ENCODE data around the gene WRNIP1.

WRNIP1 gene

DNA sequence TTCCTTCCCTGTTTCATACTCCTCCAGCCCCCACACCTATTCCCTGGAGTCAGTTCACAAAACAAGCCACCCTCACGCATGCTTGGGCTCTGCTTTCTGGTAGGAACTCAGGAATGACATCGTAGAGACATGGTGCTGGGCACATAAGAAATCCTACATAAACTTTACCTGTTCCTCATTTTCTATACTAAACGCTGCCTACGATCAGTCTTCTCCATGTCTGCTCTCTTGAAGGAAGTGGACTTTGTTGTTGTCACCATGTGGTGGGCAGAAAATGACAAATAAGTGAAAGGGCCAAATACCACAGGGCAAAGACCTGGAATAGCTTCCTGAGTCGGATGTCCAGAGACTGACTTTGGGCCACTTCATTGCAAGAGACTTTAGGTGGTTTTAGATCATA, 24.6 kb upstream of the WRNIP1 start:
- DNase-seq (ENCODE audit: low read depth in 2 of 2) = no peak

DNA sequence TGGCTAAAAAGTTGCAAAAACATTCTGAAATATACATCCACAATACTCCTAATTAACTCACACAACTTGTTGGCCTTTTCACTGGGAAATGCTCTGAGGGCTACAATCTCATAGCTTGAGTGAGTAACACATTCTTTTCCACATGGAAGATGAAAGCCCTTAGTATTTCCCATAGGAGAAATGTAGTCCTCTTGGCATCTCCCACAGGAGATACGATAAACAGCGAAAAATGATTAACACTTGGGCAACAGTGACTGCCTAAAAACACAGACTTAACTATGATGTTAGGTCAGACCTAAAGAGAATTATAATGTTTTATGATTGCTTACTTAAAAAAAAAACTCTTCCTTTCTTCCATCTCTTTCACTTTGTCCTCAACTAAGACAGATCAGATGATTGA, 23.4 kb upstream of the WRNIP1 start:
- no peak for DNase-seq (ENCODE audit: low read depth in 2 of 2)

DNA sequence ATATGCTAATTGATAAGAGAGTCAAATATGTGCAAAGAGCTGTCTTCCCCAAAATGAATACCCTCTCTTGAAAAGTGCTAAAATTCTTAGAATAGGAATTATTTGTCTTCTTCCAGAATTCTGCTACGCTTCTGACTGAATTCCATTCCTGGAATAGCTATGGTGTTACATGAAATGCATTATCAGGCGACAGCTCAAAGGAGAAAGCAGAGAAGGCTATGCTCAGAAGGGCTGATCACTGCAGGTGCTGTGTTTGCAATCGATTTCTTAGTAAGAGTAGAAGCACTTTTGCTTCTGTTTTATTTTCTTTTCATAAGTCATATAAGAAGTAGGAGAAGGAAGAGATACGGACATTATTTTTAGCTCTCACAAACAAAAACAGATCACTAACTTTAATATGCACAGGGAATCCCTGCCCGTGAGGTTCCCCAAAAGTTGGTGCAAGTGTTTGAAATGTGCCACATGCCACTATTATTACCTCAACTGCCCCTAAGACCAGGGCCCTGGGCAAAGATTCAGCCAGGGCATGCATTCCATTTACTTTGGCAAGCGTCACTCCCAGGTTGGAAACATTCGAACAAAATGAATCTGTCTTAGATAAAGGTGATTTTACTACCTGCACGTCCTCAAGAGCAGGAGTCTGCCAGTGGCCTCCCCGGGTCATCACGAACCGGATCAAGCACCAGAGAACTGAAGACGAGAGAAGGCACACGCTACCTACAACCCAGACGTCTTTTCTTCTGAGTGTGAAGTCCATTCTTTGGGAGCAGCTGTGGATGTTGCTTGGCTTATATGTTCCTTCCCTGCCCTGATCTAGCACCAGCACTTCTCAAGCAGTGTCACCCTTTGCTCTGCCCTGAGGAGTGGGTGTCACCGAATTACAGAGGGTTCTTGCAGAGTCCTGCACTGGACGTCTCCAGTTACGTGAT, 21.6 kb upstream of the WRNIP1 start:
- no peak for DNase-seq (ENCODE audit: low read depth in 2 of 2)

DNA sequence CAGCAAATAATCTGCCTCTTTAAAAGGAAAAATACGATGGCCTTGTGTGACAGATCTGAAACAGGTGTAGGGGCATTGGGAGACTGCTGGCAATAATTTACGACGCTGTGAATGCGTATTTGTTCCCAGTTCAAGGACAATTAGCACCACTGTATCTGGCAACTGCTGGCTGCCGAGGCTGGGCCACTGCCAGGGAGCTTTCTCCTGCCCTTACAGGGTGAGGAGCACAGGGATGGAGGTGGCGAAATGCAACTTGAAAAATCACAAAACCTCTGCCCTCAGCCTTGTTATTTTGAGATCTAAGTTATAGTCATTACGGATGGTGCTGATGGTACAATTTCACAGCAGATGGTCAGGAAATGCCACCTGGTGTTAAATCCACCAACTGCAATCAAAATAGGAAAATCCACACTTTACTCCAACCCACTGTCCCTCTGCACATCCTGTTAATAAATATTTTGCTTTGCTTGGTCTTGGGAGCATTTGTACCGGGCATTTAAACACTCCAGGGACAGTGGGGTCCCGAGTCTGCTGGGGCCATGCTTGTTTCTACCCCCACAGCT, 20.9 kb upstream of the WRNIP1 start:
- no peak for DNase-seq (ENCODE audit: low read depth in 2 of 2)

DNA sequence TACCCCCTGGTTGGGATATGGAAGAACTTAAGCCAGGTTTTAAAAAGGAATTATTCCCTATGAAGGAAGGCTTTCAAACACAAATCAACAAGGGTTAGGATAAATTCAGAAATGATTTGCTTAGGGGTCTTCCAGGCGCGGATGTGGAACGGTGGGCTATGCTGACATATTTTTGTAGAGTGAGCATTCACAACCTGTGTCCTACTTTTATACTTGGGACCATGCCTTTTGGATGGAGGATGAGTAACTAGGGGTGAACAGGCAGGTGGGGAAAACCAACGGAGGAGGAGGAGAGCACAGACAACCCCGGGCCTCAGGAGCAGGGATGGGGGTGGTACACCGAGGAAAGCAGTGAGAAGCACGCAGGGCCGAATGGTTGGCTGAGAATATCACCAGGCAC, 20.4 kb upstream of the WRNIP1 start:
- DNase-seq (ENCODE audit: low read depth in 2 of 2) = no peak

DNA sequence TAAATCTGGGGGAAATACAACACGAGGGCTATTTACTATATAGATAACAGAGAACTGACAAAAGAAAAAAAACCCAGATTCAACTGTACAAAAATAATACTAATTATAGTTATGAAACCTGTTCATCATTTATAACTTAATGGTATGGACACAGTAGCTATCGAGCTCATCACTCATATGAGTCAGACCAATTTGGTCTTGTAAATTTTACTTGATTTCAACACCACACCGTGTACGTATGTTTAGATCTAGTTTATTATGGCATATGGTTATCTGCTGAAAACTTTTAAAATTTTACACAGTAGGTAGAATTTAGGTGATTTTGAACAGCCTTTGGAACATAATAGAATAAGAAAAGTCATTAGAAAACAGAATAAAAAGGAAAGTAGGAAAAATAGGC, 19.9 kb upstream of the WRNIP1 start:
- no peak for DNase-seq (ENCODE audit: low read depth in 2 of 2)

DNA sequence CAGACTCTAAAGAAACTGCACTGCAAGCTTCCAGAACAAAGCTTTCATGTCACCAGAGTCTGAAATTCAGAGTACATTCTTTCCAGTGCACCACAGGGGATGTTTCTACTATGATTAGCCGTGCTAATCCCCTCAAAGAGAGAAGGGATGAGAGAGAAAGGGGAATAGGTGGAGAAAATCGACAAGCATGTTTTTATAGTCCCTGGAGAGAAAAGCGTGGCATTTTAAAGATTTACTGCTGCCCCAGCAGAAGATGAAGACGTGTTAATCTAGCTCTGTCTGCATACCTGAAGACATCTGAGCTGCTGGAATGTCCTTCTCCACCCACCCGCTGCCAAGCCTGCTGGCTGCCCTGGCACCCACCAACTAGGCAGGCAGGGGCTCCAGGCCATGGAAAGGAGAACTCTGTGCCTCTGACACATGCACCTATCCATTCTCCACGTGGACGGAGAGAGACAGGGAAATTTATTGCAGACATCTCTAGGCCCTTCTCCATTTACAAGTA, 18.6 kb upstream of the WRNIP1 start:
- no peak for DNase-seq (ENCODE audit: low read depth in 2 of 2)

DNA sequence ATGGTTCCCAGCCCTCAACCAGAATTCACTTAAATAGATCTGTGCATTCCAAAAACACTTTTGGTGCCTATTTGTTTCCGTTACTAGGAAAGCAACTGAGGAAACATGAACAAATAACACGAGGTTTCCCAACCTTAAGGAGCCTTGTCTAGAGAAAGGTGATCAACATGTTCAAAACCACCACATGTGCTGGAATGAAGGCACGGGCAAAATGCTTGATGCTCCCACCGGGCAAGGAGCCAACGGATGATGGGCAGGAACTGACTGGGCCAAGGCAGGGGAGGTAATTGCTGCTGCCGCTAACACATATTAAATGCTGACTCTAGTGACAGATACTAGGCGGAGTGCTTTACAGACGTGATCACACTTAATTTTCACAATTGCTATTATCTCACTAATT, 17.0 kb upstream of the WRNIP1 start:
- DNase-seq (ENCODE audit: low read depth in 2 of 2) = no peak

DNA sequence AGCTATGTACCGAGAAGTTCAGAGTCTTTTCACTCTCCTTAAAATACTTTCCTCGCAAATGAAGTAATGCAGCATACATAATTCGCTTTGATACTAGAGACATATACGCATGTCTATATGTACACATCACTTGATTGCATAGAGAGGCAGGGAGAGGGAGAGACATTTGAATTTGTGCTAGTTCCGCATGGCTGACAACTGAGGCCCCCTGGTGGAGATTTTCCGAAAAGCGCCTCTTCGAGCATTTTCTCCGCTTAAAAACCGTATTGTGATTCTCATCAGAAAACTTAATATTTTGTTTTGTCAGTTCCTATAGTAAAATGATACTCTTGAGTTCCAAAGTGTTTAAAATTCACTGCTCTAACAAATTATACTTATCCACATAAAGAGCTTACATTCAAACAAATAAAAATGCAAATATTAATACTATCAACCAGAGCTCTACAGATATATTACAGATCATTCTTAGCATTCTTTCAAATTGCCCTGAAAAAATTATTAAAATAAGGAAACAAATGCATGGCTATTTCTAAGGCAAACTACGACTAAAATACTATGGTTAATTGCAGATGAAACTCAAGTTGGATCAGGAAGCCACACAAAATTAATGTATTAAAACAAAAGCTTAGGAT, 15.1 kb upstream of the WRNIP1 start:
- peak; percentile 25 to 30 for DNase-seq (ENCODE audit: low read depth in 2 of 2)

DNA sequence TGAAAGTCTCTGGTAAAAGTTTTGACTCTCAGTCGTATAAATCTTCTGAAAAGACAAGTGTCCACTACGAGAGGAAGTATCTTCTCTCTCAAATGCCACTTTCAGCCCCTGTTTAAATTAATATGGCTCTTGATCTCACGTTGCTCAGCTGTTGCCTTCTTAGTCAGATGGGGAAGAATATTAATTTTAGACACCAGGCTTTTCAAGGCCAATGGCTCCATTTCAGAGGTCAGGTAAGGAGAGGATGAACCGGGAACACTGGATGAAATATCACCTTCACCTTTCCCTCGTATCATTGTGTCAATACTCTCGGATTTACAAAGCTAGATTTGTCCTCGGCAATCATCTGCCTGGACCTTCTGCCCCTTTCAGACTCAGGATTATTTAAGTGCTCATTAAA, 14.4 kb upstream of the WRNIP1 start, which contains the start of gene MYLK4:
Gene MYLK4 (minus strand): TSS at position 91 of the 400 bp plus-strand sequence. CDS start 1,628 bp downstream, outside the sequence.
- DNase-seq (ENCODE audit: low read depth in 2 of 2) = no peak

DNA sequence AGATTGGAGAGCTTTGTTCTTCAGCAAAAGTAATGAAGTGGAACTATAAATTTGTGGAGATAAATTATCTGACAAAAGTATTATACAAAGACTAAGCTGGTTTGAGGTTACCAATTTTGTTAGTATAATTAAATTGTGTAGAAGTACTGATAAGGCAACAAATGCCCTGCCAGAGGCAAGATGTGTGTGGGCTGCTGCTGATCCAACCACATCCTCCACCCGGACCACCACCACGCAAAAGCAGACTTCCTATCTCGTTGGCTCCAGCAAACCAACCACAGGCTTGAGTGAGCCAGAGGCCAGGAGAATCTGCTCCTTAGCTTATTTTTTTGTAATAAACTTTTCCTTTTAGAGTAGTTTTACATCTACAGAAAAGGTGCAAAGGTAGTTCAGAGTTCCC, 13.3 kb upstream of the WRNIP1 start:
- DNase-seq (ENCODE audit: low read depth in 2 of 2) = no peak

DNA sequence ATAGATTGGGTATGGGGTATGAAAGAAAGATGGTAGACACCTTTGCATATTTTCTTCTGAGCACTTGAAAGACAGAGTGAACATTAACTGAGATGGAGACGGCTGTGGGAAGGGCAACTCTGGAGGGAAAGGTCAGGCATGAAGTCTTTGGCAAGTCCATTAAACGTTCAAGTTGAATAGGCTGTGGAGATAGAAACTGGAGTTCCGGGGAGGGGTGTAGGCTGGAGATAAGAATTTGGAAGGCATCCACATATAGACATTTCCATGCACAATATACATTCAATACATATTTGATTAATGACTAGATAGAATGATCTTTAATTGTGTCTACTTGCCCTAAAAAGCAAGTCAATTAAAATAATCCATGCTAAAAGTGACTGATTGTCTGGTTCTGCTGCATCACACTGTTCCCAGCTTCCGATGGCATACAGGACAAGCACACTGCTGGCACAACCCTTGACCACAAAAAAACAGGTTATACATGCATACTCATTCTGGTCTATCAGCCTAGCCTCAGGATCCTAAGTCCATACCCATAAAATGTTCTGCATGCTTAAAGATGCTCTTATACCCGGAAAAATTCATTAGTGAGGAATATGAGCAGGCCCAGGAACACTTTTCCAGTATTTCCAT, 12.6 kb upstream of the WRNIP1 start:
- DNase-seq (ENCODE audit: low read depth in 2 of 2) = no peak

DNA sequence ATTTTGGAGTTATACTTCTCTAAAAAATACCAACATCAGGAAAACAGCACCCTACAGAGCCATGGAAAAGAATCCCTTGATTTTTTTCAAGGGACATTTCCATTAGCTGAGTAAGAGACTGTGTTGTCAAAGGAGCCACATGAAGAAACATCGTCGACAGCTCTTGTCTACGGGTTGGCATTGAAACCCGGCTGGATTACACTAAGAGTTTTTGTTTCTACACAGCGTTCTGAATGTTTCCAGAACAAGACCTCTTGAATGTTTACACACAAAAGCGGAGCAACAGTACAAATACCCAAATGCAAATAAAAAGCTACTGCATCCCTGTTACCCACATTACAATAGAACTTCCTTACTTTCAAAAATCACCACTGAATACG, 12.1 kb upstream of the WRNIP1 start:
- DNase-seq (ENCODE audit: low read depth in 2 of 2) = no peak

DNA sequence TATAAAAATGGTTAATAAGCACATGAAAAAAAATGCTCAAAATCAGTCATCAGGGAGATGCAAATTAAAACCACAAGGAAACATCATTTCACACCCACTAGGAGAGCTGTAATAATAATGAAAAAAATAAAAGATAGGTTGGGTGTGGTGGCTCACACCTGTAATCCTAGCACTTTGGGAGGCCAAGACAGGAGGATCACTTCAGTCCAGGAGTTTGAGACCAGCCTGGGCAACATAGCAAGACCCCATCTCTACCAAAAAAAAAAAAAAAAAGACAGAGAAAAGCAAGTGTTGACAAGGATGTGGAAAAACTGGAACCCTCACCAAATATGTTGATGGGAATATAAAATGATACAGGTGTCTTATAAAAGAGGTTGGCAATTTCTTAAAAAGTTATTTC, 11.4 kb upstream of the WRNIP1 start:
- no peak for DNase-seq (ENCODE audit: low read depth in 2 of 2)

DNA sequence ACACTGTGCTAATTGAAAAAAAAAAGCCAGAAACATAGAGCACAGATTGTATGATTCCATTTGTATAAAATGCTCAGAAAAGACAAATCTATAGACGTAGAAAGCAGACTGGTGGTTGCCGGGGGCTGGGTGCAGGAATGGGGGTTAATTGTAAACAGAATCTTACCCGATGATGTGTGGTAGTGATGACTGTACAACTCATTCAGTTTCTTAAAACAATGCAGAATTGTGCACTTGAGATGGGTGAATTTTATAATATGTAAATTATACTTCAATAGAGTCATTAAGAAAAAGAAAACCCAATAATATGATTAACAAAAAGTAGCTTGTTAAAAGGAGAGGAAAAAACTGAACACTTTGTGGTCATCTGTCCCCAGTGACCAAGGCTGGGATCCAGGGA, 10.8 kb upstream of the WRNIP1 start:
- no peak for DNase-seq (ENCODE audit: low read depth in 2 of 2)

DNA sequence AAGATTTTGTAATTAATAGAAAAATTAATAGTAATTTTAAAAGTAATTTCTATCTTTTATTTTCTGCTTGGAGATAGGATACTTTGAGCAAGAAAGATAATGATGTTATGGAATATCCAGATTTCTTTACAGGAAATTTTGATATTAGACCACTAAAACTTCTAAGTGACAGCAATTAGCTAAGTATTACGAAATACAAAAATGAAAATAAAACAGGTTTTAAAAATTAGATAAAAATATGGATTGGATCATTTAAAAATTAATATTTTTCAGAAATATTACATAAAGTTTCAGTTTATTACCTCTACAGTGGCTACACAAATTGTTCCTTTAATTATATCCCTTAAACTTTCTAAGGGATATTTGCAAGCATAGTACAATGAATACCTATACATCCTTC, 10.3 kb upstream of the WRNIP1 start:
- no peak for DNase-seq (ENCODE audit: low read depth in 2 of 2)

DNA sequence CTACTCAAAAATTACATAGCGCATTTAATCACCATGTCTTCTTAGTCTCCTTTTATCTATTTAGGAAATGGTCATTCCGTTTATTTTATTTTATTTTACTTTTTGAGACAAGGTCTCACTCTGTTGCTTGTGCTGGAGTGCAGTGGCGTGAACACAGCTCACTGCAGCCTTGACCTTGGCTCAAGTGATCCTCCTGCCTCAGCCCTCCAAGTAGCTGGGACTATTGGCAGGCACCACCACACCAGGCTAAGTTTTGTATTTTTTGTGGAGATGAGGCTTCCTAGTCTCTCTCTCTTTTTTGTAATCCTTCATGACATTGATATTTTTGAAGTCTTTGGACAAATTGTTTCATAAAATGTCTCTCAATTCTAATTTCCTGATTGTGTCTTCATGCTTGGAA, 9.7 kb upstream of the WRNIP1 start:
- DNase-seq (ENCODE audit: low read depth in 2 of 2) = no peak

DNA sequence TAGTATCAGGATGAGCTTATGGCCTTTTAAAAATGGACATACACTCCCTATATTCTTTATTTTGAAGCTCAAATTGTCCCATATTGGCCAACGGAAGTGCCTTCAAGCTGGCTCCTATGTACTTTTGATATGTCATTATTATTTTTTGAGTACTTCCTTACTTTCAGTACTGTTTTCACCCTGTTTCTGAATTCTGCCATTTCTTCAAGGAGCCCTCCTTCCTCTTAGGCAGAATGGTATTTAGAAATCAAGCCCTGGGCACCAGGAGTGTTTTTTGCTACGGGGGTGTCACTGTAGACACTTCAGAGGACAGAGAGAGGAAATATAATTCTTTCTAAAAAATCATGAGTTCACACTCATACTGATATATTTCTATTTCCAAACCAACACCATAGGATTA, 9.0 kb upstream of the WRNIP1 start:
- DNase-seq (ENCODE audit: low read depth in 2 of 2) = no peak

DNA sequence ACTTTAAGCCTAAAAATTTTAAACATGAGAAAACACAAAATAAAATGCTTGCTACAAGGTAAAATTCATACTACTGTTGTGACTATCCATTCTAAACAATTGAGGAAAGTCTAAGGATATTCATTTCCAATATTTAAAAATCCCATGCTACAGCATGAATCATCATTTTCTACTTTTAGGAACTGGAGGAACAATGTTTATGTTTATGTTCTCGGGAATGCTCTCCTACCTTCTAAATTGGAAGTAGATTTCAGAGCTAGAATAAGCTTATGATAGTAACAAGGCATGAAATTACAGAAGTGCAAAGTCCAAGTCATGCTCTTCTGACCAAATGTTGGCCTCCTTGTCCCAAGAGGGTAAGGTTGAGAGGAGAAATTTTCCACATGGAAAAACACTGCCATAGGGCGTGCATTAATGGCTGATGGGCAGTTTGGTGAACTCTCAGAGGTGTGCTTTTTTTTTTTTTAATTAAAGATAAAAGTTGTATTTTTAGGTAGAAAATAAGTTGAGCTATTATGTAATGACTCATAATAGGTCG, 8.4 kb upstream of the WRNIP1 start:
- no peak for DNase-seq (ENCODE audit: low read depth in 2 of 2)

DNA sequence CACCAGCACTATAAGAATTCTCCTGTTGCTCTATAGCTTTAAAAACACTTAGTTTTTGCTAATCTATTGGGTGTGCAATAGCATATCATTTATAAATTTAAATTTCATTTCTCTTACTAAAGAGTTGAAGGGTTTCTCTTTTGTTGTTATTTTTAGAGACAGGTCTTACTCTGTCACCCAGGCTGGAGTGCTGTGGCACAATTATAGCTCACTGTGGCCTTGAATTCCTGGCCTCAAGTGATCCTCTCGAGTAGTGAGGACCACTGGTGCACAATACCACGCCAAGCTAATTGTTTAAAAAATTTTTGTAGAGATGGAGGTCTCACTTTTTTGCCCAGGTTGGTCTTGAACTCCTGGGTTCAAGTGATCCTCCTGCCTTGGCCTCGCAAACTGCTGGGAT, 6.2 kb upstream of the WRNIP1 start:
- no peak for DNase-seq (ENCODE audit: low read depth in 2 of 2)

DNA sequence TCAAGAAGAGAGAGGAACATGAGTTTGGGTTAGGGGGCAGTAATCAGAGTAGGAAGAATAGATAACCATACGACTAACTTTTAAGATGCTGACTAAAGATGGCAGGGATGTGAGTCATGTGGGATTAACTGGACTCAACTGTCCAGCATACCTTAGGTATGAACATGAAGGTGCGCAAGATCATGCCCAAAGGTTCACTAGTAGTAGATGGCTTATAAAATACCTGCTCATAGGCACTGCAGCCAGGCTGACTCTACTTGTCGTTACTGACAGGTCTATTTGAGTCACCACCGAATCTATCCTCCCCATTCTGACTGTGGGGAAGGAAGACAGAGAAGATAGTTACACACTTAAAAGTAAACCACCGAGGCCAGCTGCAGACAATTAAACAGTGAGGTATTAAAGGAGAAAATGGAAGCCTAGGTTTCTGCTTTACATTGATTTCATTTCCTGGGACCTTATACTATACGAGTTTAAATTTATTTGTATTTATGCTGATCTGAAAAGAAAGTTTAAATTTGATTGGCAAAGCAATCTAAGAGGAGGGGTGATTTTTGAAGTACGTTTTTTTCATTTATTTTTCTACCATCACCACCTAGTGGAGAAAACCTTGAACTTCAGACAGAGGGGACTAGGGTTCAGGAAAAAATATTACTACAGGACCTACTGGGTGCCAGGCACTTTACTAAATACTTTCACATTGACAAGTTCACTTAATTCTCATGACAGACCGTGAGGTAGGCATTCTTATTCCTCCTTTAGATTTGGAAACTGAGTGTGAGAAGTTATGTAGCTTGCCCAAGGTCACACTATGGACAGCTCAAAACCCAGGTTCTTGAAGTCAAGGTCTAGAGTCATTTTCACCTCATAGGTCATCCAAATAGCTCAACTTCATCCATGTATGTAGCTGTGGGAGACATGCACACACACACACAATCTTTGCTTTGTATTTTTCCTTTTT, 4.0 kb upstream of the WRNIP1 start:
- no peak for DNase-seq (ENCODE audit: low read depth in 2 of 2)
